ENCODE results near the gene POLR3GL. TPM values are rescaled to one million over a fixed set of nuclear protein-coding genes. Genes with fewer than 3 reads are reported as not detected.
A peak's percentile ranks its signal among the peaks of the same experiment; 100 is the strongest.

Gene POLR3GL
- total RNA-seq, 1 donor from 2014 or later, result 49.2 TPM

GRCh38 chr1:145963265-145964019 lies 1.0 kb upstream of the POLR3GL start:
- no peak for DNase-seq
- ATAC-seq (ENCODE audit: poor library complexity), result no peak
- intact Hi-C loops (cut with DNase I), result no loop called here

DNA sequence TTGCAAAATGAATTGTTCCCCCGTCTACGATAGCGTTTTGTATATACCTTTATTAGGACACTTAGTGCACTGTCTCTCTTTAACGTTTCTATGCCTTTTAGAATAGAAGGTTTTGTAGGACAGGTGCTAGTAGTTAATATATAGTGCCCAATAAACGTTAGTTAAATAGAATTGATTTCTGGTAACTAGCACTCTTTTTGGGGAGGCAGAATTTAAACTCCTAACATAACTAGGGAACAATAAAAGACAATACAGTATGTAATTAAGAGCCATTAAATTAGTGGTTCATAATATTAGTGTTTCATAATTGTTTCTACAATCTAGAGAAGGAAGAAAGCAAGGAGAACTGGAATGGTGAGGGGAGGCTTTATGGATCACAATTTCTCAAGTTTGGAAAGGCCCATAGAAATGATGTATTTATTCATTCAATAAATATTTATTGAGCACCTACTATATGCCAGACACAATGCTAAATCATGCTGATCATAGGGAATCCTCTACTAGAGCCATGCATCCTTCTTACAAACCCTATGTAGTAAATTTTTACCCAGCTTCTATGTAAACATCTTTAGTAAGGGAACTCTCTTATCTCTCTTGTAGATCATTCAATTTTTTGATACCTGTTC lies 742 bp downstream of the POLR3GL start:
- ATAC-seq (ENCODE audit: poor library complexity) (no peak), DNase-seq (no peak)
- intact Hi-C loops (cut with DNase I), result no loop called here

DNA sequence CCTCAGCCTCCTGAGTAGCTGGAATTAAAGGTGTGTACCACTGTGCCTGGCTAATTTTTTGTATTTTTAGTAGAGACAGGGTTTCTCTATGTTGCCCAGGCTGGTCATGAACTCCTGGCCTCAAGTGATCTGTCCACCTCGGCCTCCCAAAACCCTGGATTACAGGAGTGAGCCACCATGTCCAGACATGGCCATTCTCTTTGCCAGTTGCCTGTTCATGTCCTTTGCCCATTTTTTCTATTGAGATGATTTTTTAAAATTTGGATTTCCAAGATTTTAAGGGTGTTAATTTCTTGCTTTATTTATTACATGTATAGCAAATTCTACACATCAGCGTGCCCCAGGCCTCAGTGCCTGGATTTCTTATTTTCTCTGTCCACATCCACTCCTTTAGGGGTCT lies 2.8 kb downstream of the POLR3GL start:
- ATAC-seq (ENCODE audit: poor library complexity) (no peak), DNase-seq (no peak)
- intact Hi-C loops (cut with DNase I), result no loop called here

DNA sequence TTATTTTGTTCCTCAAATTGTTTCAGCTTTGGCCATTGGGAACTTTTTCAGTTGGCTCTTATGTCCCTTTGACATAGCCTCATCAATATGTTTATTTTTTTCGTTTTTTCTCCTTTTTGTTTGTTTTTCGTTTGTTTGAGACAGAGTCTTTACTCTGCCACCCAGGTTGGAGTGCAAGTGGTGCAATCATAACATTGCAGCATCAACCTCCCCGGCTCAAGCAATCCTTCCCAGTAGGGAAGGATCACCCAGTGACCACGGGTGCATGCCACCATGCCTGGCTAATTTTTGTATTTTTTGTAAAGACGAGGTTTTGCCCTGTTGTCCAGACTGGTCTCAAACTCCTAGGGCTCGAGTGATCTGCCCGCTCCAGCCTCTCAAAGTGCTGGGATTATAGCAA lies 8.1 kb downstream of the POLR3GL start:
- DNase-seq (no peak), ATAC-seq (ENCODE audit: poor library complexity) (no peak)
- intact Hi-C loops (cut with DNase I), result loop anchor here (10.0 kb wide), 1 partner anchor 58 kb away; the partner anchor contains the start of genes ITGA10 and PEX11B

DNA sequence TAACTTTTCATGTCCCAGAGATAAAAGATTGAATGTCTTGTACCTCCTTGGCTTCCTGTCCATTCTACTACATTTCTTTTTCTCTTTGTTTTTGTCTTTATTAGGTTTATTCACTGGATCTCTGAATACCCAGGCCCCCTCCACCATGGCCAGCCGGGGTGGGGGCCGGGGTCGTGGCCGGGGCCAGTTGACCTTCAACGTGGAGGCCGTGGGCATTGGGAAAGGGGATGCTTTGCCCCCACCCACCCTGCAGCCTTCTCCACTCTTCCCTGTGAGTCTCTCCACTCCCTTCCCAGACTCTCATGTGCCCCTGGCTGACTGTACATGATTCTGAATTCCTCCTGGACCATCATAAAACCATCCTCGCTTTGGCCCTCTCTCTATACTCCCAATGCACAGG lies 10.2 kb downstream of the POLR3GL start:
- DNase-seq, result no peak

GRCh38 chr1:145975216-145975615 lies 10.7 kb downstream of the POLR3GL start:
- intact Hi-C loops (cut with DNase I), result loop anchor here (10.0 kb wide), 1 partner anchor 60 kb away; the partner anchor contains the start of genes ITGA10 and PEX11B
- ATAC-seq (ENCODE audit: poor library complexity) (no peak), DNase-seq (no peak)

More for the DNA sequence above, 10.2 kb downstream of the POLR3GL start:
- no peak for ATAC-seq (ENCODE audit: poor library complexity)
- intact Hi-C loops (cut with DNase I), result loop anchor here (10.0 kb wide), 1 partner anchor 60 kb away; the partner anchor contains the start of genes ITGA10 and PEX11B

DNA sequence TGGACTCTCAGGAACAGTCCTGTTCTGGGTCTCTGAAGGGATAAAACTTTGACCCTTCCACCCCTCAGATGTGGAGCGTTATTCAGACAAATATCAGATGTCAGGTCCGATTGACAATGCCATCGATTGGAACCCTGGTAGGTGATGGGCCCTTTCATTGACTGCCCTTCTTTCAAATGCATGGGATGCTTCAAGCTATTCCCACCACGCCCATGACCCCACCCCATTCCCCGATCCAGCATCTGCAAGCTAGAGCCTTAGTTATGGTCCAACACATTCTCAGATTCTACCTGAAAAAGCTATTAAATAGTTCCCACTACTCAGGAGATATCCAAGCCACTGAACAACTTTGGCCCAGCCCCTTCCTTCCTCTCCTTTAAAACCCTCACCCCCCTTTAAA lies 12.5 kb downstream of the POLR3GL start:
- DNase-seq, result no peak

GRCh38 chr1:145977486-145978470 lies 13.3 kb downstream of the POLR3GL start:
- ATAC-seq (ENCODE audit: poor library complexity) (peak; percentile 39), DNase-seq (peak; percentile 74)
- intact Hi-C loops (cut with DNase I), result loop anchor here (2.0 to 10.0 kb wide), 2 partner anchors 31 to 63 kb away; partner anchors contain the start of genes ITGA10 and PEX11B

More for the DNA sequence above, 12.5 kb downstream of the POLR3GL start:
- intact Hi-C loops (cut with DNase I), result loop anchor here (2.0 to 10.0 kb wide), 2 partner anchors 32 to 62 kb away; partner anchors contain the start of genes ITGA10 and PEX11B
- no peak for ATAC-seq (ENCODE audit: poor library complexity)

DNA sequence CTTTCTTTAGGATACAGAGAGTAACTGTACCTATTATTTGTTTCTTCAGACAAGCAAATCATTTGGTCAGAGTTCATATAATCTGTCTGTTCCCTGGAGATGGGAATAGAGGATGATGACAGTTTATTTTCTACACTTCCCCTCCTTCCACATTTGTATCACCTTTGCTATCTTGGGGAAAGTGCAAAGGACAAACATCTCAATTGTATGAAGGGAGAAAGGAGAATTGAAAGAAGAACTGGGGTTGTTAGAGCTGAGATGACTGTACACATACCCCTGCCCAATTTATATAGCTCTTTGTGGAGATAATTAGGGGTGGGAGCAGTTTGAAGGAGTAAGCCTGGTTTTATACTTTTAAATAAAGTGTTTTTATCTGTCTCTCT lies 14.0 kb downstream of the POLR3GL start:
- intact Hi-C loops (cut with DNase I), result loop anchor here (10.0 kb wide), 1 partner anchor 64 kb away; the partner anchor contains the start of genes ITGA10 and PEX11B
- no peak for ATAC-seq (ENCODE audit: poor library complexity)
- DNase-seq, result no peak

DNA sequence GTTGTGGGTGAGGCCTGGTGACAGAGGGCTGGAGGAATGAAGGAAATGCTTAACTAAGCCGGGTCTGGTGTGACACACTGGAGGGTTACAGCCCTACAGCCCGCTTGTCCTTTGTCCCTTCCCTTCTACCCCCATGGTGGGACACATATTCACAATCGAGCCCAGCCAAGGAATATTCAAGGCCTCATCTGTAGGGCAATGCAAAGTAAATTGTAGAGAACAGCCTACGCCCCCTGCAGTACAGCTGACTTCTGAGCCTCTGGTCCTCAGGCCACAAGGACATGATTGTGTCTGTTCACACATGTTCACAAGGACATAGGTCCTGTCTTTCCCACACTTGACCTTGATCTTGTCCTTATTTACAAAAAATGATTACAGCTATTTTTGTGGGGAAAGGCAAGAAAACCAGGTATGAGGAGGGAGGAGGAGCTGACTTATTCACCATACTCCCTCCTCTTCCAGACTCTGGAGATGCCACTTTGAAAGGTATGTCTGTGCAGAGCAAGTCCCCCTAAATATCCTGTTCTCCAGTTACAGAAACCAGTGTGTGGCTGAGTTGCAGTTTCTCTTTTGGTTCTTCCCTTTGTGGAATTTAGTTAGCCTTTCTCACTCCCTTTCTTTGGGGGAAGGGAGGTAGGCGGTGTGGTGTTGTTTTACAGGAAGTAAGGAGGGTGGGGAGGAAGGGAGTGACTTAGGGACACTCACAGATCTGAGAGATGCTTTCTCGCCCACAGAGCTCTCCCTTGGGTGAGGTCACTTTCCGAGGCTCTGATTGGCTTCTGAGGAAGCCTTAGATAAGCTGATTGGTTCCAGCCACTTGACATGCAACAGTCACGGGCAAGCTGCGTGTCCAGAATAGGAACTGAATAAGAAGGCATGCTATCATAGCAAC lies 14.6 kb downstream of the POLR3GL start:
- peak; percentile 95 for DNase-seq
- intact Hi-C loops (cut with DNase I), result loop anchor here (10.0 kb wide), 1 partner anchor 64 kb away; the partner anchor contains the start of genes ITGA10 and PEX11B
- peak; percentile 85 for ATAC-seq (ENCODE audit: poor library complexity)

DNA sequence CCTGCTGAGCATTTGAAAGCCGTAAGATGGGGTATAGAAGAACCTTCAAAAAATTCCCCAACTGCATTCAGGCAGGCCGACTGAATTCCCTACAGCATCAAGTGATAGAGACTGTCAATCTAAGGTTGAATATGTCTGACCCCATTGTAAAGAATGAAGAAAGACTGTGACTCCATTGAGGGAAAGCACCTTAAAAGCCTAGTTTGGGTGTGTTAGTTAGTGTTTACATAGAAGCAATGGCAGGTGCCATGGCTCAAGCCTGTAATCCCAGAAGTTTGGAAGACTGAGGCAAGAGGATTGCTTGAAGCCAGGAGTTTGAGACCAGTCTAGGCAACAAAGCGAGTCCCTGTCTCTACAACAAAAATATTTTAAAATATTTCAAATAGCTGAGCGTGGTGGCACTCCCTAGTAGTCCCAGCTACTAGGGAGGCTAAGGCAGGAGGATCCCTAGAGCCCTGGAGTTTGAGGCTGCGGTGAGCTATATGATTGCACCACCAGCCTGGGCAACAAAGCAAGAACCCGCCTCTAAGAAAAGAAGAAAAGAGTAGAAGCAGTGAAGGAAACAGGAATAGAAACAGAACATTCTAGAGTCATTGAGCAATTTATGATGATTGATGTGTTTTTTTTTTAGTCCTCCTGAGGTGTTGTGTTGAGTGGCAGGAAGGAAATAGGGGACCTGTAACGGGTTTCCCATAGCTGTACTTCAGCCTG lies 15.4 kb downstream of the POLR3GL start:
- ATAC-seq (ENCODE audit: poor library complexity) (peak; percentile 4), DNase-seq (peak; percentile 69)
- intact Hi-C loops (cut with DNase I), result loop anchor here (10.0 kb wide), 1 partner anchor 65 kb away; the partner anchor contains the start of genes ITGA10 and PEX11B

DNA sequence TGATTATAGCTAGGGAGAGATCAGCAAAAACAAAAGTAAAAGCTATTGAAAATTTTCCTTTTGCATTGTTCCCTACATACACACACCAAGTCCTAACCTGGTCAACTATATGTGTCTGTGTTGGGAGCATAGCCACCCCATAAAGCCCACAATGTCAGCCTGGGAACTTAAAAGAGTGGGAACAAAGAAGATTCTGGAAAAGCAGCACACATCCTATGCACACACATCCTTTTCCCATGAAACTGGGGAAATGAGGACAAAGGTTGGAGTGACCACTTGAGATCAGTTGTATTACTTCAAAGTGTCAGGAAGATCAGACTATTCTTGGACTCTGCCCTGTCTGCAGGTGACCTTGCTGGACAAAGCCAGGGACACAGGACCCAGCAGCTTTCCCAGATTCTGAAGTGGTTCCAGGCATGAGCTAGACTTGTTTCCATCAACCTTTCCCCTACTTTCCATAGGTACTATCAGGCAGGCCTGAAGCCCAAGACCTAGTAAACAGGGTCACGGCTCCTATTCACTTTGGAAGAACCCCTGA lies 16.0 kb downstream of the POLR3GL start:
- intact Hi-C loops (cut with DNase I), result no loop called here
- ATAC-seq (ENCODE audit: poor library complexity) (peak; percentile 40), DNase-seq (no peak)

- DNase-seq, result no peak
- no peak for ATAC-seq (ENCODE audit: poor library complexity)
- intact Hi-C loops (cut with DNase I), result no loop called here
Measured at GRCh38 chr1:145982010-145982723, 17.7 kb downstream of the POLR3GL start.

DNA sequence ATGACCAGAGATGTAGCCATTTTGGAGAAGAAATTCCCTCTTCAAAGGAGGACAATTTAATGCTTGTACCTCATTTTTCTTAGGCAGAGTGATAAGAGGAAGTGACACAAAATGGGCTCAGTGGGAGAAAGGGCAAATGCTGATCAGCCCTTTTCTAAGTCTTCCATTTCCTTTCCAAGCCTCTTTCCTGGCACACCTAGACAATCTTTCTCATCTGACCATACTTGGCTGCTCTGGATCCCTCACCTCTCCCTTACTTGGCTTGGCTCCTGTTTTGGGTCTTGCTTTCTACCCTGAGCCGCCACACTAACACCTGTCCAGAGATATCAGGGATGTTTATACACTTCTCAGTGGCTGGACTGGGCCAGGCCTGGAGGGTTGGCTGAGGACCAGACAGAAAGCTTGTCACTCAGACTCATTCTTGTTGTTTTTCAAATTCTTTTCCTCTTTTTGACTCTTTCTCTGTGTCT lies 18.8 kb downstream of the POLR3GL start:
- intact Hi-C loops (cut with DNase I), result no loop called here
- DNase-seq, result no peak
- ATAC-seq (ENCODE audit: poor library complexity), result peak; percentile 5

- ATAC-seq (ENCODE audit: poor library complexity) (no peak), DNase-seq (no peak)
- intact Hi-C loops (cut with DNase I), result no loop called here
Measured at GRCh38 chr1:145983960-145984830, 19.7 kb downstream of the POLR3GL start.

Measured in Right ventricle myocardium superior (tissue), 1 donor.